ENCODE results near the gene C19orf53.

Gene C19orf53

GRCh38 chr19:13796301-13797057 lies 22.2 kb downstream of the C19orf53 start:
- no peak for FAIRE-seq
- no peak for TF ChIP-seq CTCF (IDR thresholded peaks at IDR 0.05; ENCODE audit: insufficient read depth, missing control alignments)
- DNase-seq (ENCODE audit: insufficient read length, low spot score) = no peak

GRCh38 chr19:13797058-13797440 lies 22.8 kb downstream of the C19orf53 start:
- FAIRE-seq (no peak), DNase-seq (ENCODE audit: insufficient read length, low spot score) (no peak)
- TF ChIP-seq CTCF (IDR thresholded peaks at IDR 0.05; ENCODE audit: insufficient read depth, missing control alignments) = no peak

GRCh38 chr19:13797870-13798269 lies 23.6 kb downstream of the C19orf53 start:
- TF ChIP-seq CTCF (IDR thresholded peaks at IDR 0.05; ENCODE audit: insufficient read depth, missing control alignments) = no peak
- DNase-seq (ENCODE audit: insufficient read length, low spot score) = no peak
- FAIRE-seq = no peak

- DNase-seq (ENCODE audit: insufficient read length, low spot score) (no peak), FAIRE-seq (no peak)
- no peak for TF ChIP-seq CTCF (IDR thresholded peaks at IDR 0.05; ENCODE audit: insufficient read depth, missing control alignments)
These were observed 25.4 kb downstream of the C19orf53 start for GRCh38 chr19:13799669-13800068.

GRCh38 chr19:13803038-13803437 lies 28.8 kb downstream of the C19orf53 start:
- FAIRE-seq (no peak), DNase-seq (ENCODE audit: insufficient read length, low spot score) (no peak)
- no peak for TF ChIP-seq CTCF (IDR thresholded peaks at IDR 0.05; ENCODE audit: insufficient read depth, missing control alignments)

- TF ChIP-seq CTCF (IDR thresholded peaks at IDR 0.05; ENCODE audit: insufficient read depth, missing control alignments) = no peak
- no peak for DNase-seq (ENCODE audit: insufficient read length, low spot score)
These were observed 30.8 kb downstream of the C19orf53 start for GRCh38 chr19:13804830-13805683.

GRCh38 chr19:13806728-13807127 lies 32.5 kb downstream of the C19orf53 start:
- FAIRE-seq = no peak
- no peak for TF ChIP-seq CTCF (IDR thresholded peaks at IDR 0.05; ENCODE audit: insufficient read depth, missing control alignments)
- no peak for DNase-seq (ENCODE audit: insufficient read length, low spot score)

More at GRCh38 chr19:13804830-13805683, 30.8 kb downstream of the C19orf53 start:
- FAIRE-seq = no peak

All from D721Med (cell line).